BLaER1 (cell line): ENCODE measurements around the gene PARP12.

Source experiments
- H3K27ac ChIP-seq: shearing (Covaris generic); formaldehyde crosslinking; 2 replicates; pipeline ENCODE4 v1.8.1; 2022
- H3K27me3 ChIP-seq: shearing (Covaris generic); formaldehyde crosslinking; 2 replicates; pipeline ENCODE4 v1.8.1; 2022
- H3K36me3 ChIP-seq: shearing (Covaris generic); formaldehyde crosslinking; 2 replicates; pipeline ENCODE4 v1.8.1; 2022
- H3K4me1 ChIP-seq: shearing (Covaris generic); formaldehyde crosslinking; 2 replicates; pipeline ENCODE4 v1.8.1; 2022
- H3K4me2 ChIP-seq: shearing (Covaris generic); formaldehyde crosslinking; 2 replicates; pipeline ENCODE4 v1.8.1; 2022
- H3K4me3 ChIP-seq: shearing (Covaris generic); formaldehyde crosslinking; 2 replicates; pipeline ENCODE4 v1.8.1; 2022
- H3K9ac ChIP-seq: shearing (Covaris generic); formaldehyde crosslinking; 2 replicates; pipeline ENCODE4 v1.8.1; 2022
- H3K9me3 ChIP-seq: shearing (Covaris generic); formaldehyde crosslinking; 2 replicates; pipeline ENCODE4 v1.8.1; 2022
- H4K20me1 ChIP-seq: shearing (Covaris generic); formaldehyde crosslinking; 2 replicates; pipeline ENCODE4 v1.8.1; 2022
- Cebpa-rat ChIP-seq: shearing (Covaris generic); IDR thresholded peaks from 2 replicates; pipeline ENCODE4 v1.8.1; 2022

PARP12 gene

GRCh38 chr7:140039896-140040295 lies 22.9 kb downstream of the PARP12 start:
- peaks cover 12% of the 10 kb centered on the region for H3K4me1 ChIP-seq
- H3K27me3 ChIP-seq: no peaks in the 10 kb centered on the region
- no peak overlapping the region for H3K4me2 ChIP-seq
- no peak overlapping the region for H3K9ac ChIP-seq
- H3K4me3 ChIP-seq: no peak overlapping the region
- peaks cover 63% of the 10 kb centered on the region for H4K20me1 ChIP-seq
- TF ChIP-seq Cebpa-rat: no peak
- H3K36me3 ChIP-seq: peaks cover 83% of the 10 kb centered on the region
- no peak overlapping the region for H3K27ac ChIP-seq
- no peaks in the 10 kb centered on the region for H3K9me3 ChIP-seq

- peaks cover 12% of the 10 kb centered on the region for H3K4me1 ChIP-seq
- no peak for TF ChIP-seq Cebpa-rat
- H4K20me1 ChIP-seq: peaks cover 63% of the 10 kb centered on the region
- no peak overlapping the region for H3K4me2 ChIP-seq
- H3K27me3 ChIP-seq: no peaks in the 10 kb centered on the region
- H3K27ac ChIP-seq: no peak overlapping the region
- H3K36me3 ChIP-seq: peaks cover 81% of the 10 kb centered on the region
- no peaks in the 10 kb centered on the region for H3K9me3 ChIP-seq
- no peak overlapping the region for H3K4me3 ChIP-seq
- H3K9ac ChIP-seq: no peak overlapping the region
Measured at GRCh38 chr7:140039066-140039465, 23.7 kb downstream of the PARP12 start.

- peaks cover 74% of the 10 kb centered on the region for H3K36me3 ChIP-seq
- H3K4me1 ChIP-seq: peaks cover 12% of the 10 kb centered on the region
- H3K4me2 ChIP-seq: peak overlapping the region; percentile 45
- H3K4me3 ChIP-seq: no peak overlapping the region
- no peak overlapping the region for H3K9ac ChIP-seq
- H4K20me1 ChIP-seq: peaks cover 56% of the 10 kb centered on the region
- no peak for TF ChIP-seq Cebpa-rat
- no peaks in the 10 kb centered on the region for H3K27me3 ChIP-seq
- no peak overlapping the region for H3K27ac ChIP-seq
- H3K9me3 ChIP-seq: no peaks in the 10 kb centered on the region
Measured at GRCh38 chr7:140036224-140036962, 26.4 kb downstream of the PARP12 start.

- Histone ChIP-seq H3K27ac (no peak overlapping the region), H3K4me1 (peaks cover 12% of the 10 kb centered on the region), H3K9me3 (no peaks in the 10 kb centered on the region), H3K4me2 (peak overlapping the region; percentile 45), H4K20me1 (peaks cover 56% of the 10 kb centered on the region), H3K36me3 (peaks cover 73% of the 10 kb centered on the region), H3K27me3 (no peaks in the 10 kb centered on the region), H3K9ac (no peak overlapping the region), H3K4me3 (no peak overlapping the region)
- TF ChIP-seq Cebpa-rat: no peak
Measured at GRCh38 chr7:140035400-140036223, 27.1 kb downstream of the PARP12 start.

- H3K36me3 ChIP-seq: peaks cover 61% of the 10 kb centered on the region
Measured at GRCh38 chr7:140034421-140034820, 28.3 kb downstream of the PARP12 start.

GRCh38 chr7:140033779-140034363 lies 28.9 kb downstream of the PARP12 start:
- no peak for TF ChIP-seq Cebpa-rat
- H4K20me1 ChIP-seq: peaks cover 41% of the 10 kb centered on the region
- peaks cover 12% of the 10 kb centered on the region for H3K4me1 ChIP-seq
- no peak overlapping the region for H3K4me2 ChIP-seq
- no peak overlapping the region for H3K9ac ChIP-seq
- H3K9me3 ChIP-seq: no peaks in the 10 kb centered on the region
- peaks cover 55% of the 10 kb centered on the region for H3K36me3 ChIP-seq
- H3K4me3 ChIP-seq: no peak overlapping the region
- no peaks in the 10 kb centered on the region for H3K27me3 ChIP-seq
- H3K27ac ChIP-seq: no peak overlapping the region

More at GRCh38 chr7:140034421-140034820, 28.3 kb downstream of the PARP12 start:
- Histone ChIP-seq H3K27me3 (no peaks in the 10 kb centered on the region), H3K27ac (no peak overlapping the region), H3K4me2 (no peak overlapping the region), H3K4me3 (no peak overlapping the region), H3K9ac (no peak overlapping the region), H4K20me1 (peaks cover 46% of the 10 kb centered on the region), H3K9me3 (no peaks in the 10 kb centered on the region), H3K4me1 (peaks cover 12% of the 10 kb centered on the region)
- no peak for TF ChIP-seq Cebpa-rat

- no peaks in the 10 kb centered on the region for H3K27me3 ChIP-seq
- H3K27ac ChIP-seq: no peak overlapping the region
- no peaks in the 10 kb centered on the region for H3K9me3 ChIP-seq
- peaks cover 12% of the 10 kb centered on the region for H3K4me1 ChIP-seq
- no peak overlapping the region for H3K9ac ChIP-seq
- no peak for TF ChIP-seq Cebpa-rat
- H3K36me3 ChIP-seq: peaks cover 55% of the 10 kb centered on the region
- peaks cover 32% of the 10 kb centered on the region for H4K20me1 ChIP-seq
- no peak overlapping the region for H3K4me2 ChIP-seq
- H3K4me3 ChIP-seq: no peak overlapping the region
Measured at GRCh38 chr7:140033036-140033435, 29.7 kb downstream of the PARP12 start.

GRCh38 chr7:140031364-140031763 lies 31.4 kb downstream of the PARP12 start:
- H3K9me3 ChIP-seq: no peaks in the 10 kb centered on the region
- H3K4me1 ChIP-seq: peaks cover 9% of the 10 kb centered on the region
- H4K20me1 ChIP-seq: peaks cover 15% of the 10 kb centered on the region
- peaks cover 58% of the 10 kb centered on the region for H3K36me3 ChIP-seq
- no peaks in the 10 kb centered on the region for H3K27me3 ChIP-seq
- no peak overlapping the region for H3K9ac ChIP-seq
- no peak overlapping the region for H3K4me2 ChIP-seq
- H3K27ac ChIP-seq: no peak overlapping the region
- no peak overlapping the region for H3K4me3 ChIP-seq
- no peak for TF ChIP-seq Cebpa-rat

- H3K9me3 ChIP-seq: no peaks in the 10 kb centered on the region
- no peak overlapping the region for H3K9ac ChIP-seq
- H3K27me3 ChIP-seq: no peaks in the 10 kb centered on the region
- no peak overlapping the region for H3K27ac ChIP-seq
- H3K4me1 ChIP-seq: no peaks in the 10 kb centered on the region
- TF ChIP-seq Cebpa-rat: no peak
- H4K20me1 ChIP-seq: no peaks in the 10 kb centered on the region
- peaks cover 66% of the 10 kb centered on the region for H3K36me3 ChIP-seq
- H3K4me2 ChIP-seq: no peak overlapping the region
- H3K4me3 ChIP-seq: no peak overlapping the region
Measured at GRCh38 chr7:140029072-140029471, 33.7 kb downstream of the PARP12 start.

- no peaks in the 10 kb centered on the region for H3K9me3 ChIP-seq
- no peak overlapping the region for H3K4me2 ChIP-seq
- no peak for TF ChIP-seq Cebpa-rat
- H3K4me3 ChIP-seq: no peak overlapping the region
- H3K36me3 ChIP-seq: peaks cover 66% of the 10 kb centered on the region
- no peaks in the 10 kb centered on the region for H3K27me3 ChIP-seq
- no peaks in the 10 kb centered on the region for H3K4me1 ChIP-seq
- H4K20me1 ChIP-seq: no peaks in the 10 kb centered on the region
- H3K27ac ChIP-seq: no peak overlapping the region
- no peak overlapping the region for H3K9ac ChIP-seq
Measured at GRCh38 chr7:140028311-140028710, 34.4 kb downstream of the PARP12 start.
